ENCODE data around the gene CCDC85C. TPM values are rescaled to one million over a fixed set of nuclear protein-coding genes. Genes with fewer than 3 reads are reported as not detected.
A peak's percentile ranks its signal among the peaks of the same experiment; 100 is the strongest.

The CCDC85C gene
- total RNA-seq, 1 donor from 2014 or later = 16.6 TPM

DNA sequence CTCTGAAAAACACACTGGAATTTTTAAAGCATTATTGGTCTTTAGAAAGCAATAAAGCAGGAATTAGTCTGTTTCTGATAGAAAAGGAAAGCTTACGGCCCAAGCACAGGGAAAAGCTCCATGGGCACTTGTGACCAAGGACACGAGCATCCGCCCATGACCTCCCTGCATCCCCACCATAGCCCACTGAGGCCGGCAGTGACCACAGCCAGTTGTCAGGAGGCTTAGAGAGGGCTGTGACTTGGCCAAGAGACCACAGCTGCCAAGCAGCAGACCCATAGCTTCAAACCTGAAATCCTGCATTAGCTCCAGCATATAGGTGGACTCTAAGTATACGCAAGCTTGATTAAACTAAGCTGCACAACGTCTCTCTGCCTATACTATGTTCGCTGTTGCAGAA is 132.3 kb downstream of the CCDC85C start:
- peaks cover 42% of the 10 kb centered on the region for H3K4me1 Mint-ChIP-seq (ENCODE audit: low read depth, unreplicated experiment)

DNA sequence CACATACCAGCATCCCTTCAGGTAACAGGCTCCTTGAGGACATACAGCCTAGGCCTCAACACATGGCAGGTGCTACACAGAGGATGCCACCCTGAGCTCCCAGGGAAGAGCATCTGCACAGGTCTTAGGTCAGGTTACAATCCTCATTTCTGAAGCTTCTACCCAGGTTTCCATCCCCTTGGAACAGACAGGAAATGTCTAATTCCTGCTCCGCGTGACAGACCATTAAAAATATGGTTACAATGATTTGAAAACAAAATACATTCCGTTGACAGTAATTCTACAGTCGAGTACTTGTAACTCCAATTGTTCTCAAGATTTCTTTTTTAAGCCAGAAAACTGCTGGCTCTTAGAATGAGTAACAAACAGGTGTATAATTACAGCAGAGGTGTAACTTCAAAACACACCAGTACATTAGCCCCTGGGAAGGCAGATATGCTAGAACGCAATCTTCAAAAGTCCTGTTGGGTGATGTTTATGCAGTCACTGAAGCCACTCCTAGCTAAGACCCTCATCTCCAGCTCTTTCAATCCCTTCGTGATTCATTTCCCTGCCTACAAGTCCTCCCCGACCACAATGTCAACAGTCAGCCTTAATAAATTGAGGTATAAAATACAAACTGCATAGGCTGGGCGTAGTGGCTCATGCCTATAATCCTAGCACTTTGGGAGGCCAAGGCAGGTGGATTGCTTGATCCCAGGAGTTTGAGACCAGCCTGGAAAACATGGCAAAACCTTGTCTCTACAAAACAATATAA is 135.0 kb downstream of the CCDC85C start:
- H3K4me2 ChIP-seq (ENCODE audit: low read length) = no peak overlapping the region
- DNase-seq (ENCODE audit: low read depth) = peak; percentile 35
- H3K4me1 ChIP-seq (ENCODE audit: insufficient read depth, low read length) = no peaks in the 10 kb centered on the region
- Mint-ChIP-seq H3K36me3 (ENCODE audit: low read depth, unreplicated experiment) (peaks cover 5% of the 10 kb centered on the region), H3K4me3 (ENCODE audit: unreplicated experiment) (no peak overlapping the region), H3K4me1 (ENCODE audit: low read depth, unreplicated experiment) (peaks cover 30% of the 10 kb centered on the region), H3K9me3 (ENCODE audit: unreplicated experiment) (no peaks in the 10 kb centered on the region), H3K27ac (ENCODE audit: unreplicated experiment) (no peak overlapping the region), H3K27me3 (ENCODE audit: low read depth, unreplicated experiment) (no peaks in the 10 kb centered on the region)
- H3K79me2 ChIP-seq (ENCODE audit: insufficient read depth, low read length) = peaks cover 85% of the 10 kb centered on the region
- TF ChIP-seq EZH2 (IDR thresholded peaks at IDR 0.05; ENCODE audit: insufficient read depth, low read length) = no peak
- TF ChIP-seq, protein P1, sequence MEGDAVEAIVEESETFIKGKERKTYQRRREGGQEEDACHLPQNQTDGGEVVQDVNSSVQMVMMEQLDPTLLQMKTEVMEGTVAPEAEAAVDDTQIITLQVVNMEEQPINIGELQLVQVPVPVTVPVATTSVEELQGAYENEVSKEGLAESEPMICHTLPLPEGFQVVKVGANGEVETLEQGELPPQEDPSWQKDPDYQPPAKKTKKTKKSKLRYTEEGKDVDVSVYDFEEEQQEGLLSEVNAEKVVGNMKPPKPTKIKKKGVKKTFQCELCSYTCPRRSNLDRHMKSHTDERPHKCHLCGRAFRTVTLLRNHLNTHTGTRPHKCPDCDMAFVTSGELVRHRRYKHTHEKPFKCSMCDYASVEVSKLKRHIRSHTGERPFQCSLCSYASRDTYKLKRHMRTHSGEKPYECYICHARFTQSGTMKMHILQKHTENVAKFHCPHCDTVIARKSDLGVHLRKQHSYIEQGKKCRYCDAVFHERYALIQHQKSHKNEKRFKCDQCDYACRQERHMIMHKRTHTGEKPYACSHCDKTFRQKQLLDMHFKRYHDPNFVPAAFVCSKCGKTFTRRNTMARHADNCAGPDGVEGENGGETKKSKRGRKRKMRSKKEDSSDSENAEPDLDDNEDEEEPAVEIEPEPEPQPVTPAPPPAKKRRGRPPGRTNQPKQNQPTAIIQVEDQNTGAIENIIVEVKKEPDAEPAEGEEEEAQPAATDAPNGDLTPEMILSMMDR (IDR thresholded peaks at IDR 0.05; ENCODE audit: insufficient read depth, low read depth, low read length) = no peak
- no peak overlapping the region for H3K27ac ChIP-seq (ENCODE audit: low read depth, low read length)
- H3K9ac ChIP-seq (ENCODE audit: low read length) = no peak overlapping the region
- H3K27me3 ChIP-seq (ENCODE audit: insufficient read depth, low read length) = no peaks in the 10 kb centered on the region
- H3K36me3 ChIP-seq (ENCODE audit: insufficient read depth, low read length) = peaks cover 4% of the 10 kb centered on the region
- FAIRE-seq = peak; percentile 26
- H3K9me3 ChIP-seq (ENCODE audit: insufficient read depth, low read depth, low read length) = no peaks in the 10 kb centered on the region
- no peak overlapping the region for H3K4me3 ChIP-seq (ENCODE audit: insufficient read depth, low read depth, low read length)
- H2AFZ ChIP-seq (ENCODE audit: low read depth, low read length) = no peak overlapping the region
- peaks cover 77% of the 10 kb centered on the region for H4K20me1 ChIP-seq (ENCODE audit: insufficient read depth, low read length)

More for the DNA sequence above, 132.3 kb downstream of the CCDC85C start:
- no peak overlapping the region for H3K4me3 ChIP-seq (ENCODE audit: insufficient read depth, low read depth, low read length)
- no peak overlapping the region for H3K27ac Mint-ChIP-seq (ENCODE audit: unreplicated experiment)
- H3K4me2 ChIP-seq (ENCODE audit: low read length) = no peak overlapping the region
- no peak for FAIRE-seq
- peaks cover 82% of the 10 kb centered on the region for H4K20me1 ChIP-seq (ENCODE audit: insufficient read depth, low read length)
- H3K27me3 ChIP-seq (ENCODE audit: insufficient read depth, low read length) = no peaks in the 10 kb centered on the region
- DNase-seq (ENCODE audit: low read depth) = no peak
- no peak overlapping the region for H3K4me3 Mint-ChIP-seq (ENCODE audit: unreplicated experiment)
- H3K27me3 Mint-ChIP-seq (ENCODE audit: low read depth, unreplicated experiment) = no peaks in the 10 kb centered on the region
- H3K9me3 ChIP-seq (ENCODE audit: insufficient read depth, low read depth, low read length) = no peaks in the 10 kb centered on the region
- peaks cover 2% of the 10 kb centered on the region for H3K36me3 ChIP-seq (ENCODE audit: insufficient read depth, low read length)
- no peak for TF ChIP-seq EZH2 (IDR thresholded peaks at IDR 0.05; ENCODE audit: insufficient read depth, low read length)
- TF ChIP-seq, protein P1 (IDR thresholded peaks at IDR 0.05; ENCODE audit: insufficient read depth, low read depth, low read length) = no peak
- H3K36me3 Mint-ChIP-seq (ENCODE audit: low read depth, unreplicated experiment) = no peaks in the 10 kb centered on the region
- no peak overlapping the region for H3K27ac ChIP-seq (ENCODE audit: low read depth, low read length)
- peaks cover 98% of the 10 kb centered on the region for H3K79me2 ChIP-seq (ENCODE audit: insufficient read depth, low read length)
- no peak overlapping the region for H2AFZ ChIP-seq (ENCODE audit: low read depth, low read length)
- H3K9me3 Mint-ChIP-seq (ENCODE audit: unreplicated experiment) = no peaks in the 10 kb centered on the region
- H3K4me1 ChIP-seq (ENCODE audit: insufficient read depth, low read length) = no peaks in the 10 kb centered on the region
- H3K9ac ChIP-seq (ENCODE audit: low read length) = no peak overlapping the region

DNA sequence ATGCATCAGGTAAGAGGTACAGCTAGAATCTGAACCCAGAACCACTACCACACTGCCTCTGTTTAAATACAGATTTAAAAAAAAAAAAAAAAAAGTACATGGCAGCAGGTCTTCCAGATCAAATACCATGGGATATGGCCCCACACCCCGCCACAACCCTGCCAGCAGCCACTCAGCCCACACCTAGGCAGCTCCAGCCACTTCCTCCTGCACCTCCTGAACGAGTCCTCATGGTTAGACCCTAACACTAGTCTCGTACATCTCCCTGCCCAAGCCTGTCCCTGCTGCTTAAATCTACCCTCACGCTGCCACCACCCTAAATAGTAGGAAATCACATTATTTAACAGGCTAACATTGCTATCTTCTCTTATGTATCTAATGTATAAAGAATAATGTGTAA is 135.9 kb downstream of the CCDC85C start:
- H3K9ac ChIP-seq (ENCODE audit: low read length) = no peak overlapping the region
- Mint-ChIP-seq H3K27me3 (ENCODE audit: low read depth, unreplicated experiment) (no peaks in the 10 kb centered on the region), H3K36me3 (ENCODE audit: low read depth, unreplicated experiment) (peaks cover 11% of the 10 kb centered on the region), H3K4me3 (ENCODE audit: unreplicated experiment) (no peak overlapping the region), H3K9me3 (ENCODE audit: unreplicated experiment) (no peaks in the 10 kb centered on the region), H3K4me1 (ENCODE audit: low read depth, unreplicated experiment) (peaks cover 29% of the 10 kb centered on the region), H3K27ac (ENCODE audit: unreplicated experiment) (no peak overlapping the region)
- H3K4me1 ChIP-seq (ENCODE audit: insufficient read depth, low read length) = no peaks in the 10 kb centered on the region
- no peak overlapping the region for H3K4me3 ChIP-seq (ENCODE audit: insufficient read depth, low read depth, low read length)
- no peak overlapping the region for H3K4me2 ChIP-seq (ENCODE audit: low read length)
- H2AFZ ChIP-seq (ENCODE audit: low read depth, low read length) = no peak overlapping the region
- no peaks in the 10 kb centered on the region for H3K9me3 ChIP-seq (ENCODE audit: insufficient read depth, low read depth, low read length)
- no peak for FAIRE-seq
- peaks cover 4% of the 10 kb centered on the region for H3K36me3 ChIP-seq (ENCODE audit: insufficient read depth, low read length)
- no peak overlapping the region for H3K27ac ChIP-seq (ENCODE audit: low read depth, low read length)
- no peaks in the 10 kb centered on the region for H3K27me3 ChIP-seq (ENCODE audit: insufficient read depth, low read length)
- DNase-seq (ENCODE audit: low read depth) = no peak
- TF ChIP-seq, protein P1 (IDR thresholded peaks at IDR 0.05; ENCODE audit: insufficient read depth, low read depth, low read length) = no peak
- TF ChIP-seq EZH2 (IDR thresholded peaks at IDR 0.05; ENCODE audit: insufficient read depth, low read length) = no peak
- H4K20me1 ChIP-seq (ENCODE audit: insufficient read depth, low read length) = peaks cover 68% of the 10 kb centered on the region
- peaks cover 76% of the 10 kb centered on the region for H3K79me2 ChIP-seq (ENCODE audit: insufficient read depth, low read length)
